Activated naive CD4-positive, alpha-beta T cell treated with anti-CD3 and anti-CD28 coated beads for 36 hours (primary cell): ENCODE measurements around the gene ZNF70. TPM values are rescaled to one million over a fixed set of nuclear protein-coding genes. Genes with fewer than 3 reads are reported as not detected.

Experiments used
- CTCF ChIA-PET: fragments of 350-600 bp; sonication (Branson Sonifier 250); formaldehyde crosslinking; loops from one replicate; lab custom pipeline; 2021; ENCODE audit warnings: antibody characterized with exemption; lab: Charles Lee
- DNase-seq: peaks from one replicate; pipeline ENCODE4 v3.0.0-alpha.2; 2020
- H3K27ac Mint-ChIP-seq: one replicate; pipeline ENCODE4 v1.8.0; 2021; ENCODE audit warnings: mild to moderate bottlenecking, mixed read lengths
- H3K27me3 Mint-ChIP-seq: one replicate; pipeline ENCODE4 v1.8.0; 2021; ENCODE audit warnings: low read depth, mixed read lengths
- H3K36me3 Mint-ChIP-seq: one replicate; pipeline ENCODE4 v1.8.0; 2021; ENCODE audit warnings: low read depth, mixed read lengths
- H3K4me1 Mint-ChIP-seq: one replicate; pipeline ENCODE4 v1.8.0; 2021; ENCODE audit warnings: low read depth, mixed read lengths
- H3K4me3 Mint-ChIP-seq: one replicate; pipeline ENCODE4 v1.8.0; 2021; ENCODE audit warnings: mild to moderate bottlenecking, moderate library complexity, mixed read lengths
- H3K9me3 Mint-ChIP-seq: one replicate; pipeline ENCODE4 v1.8.0; 2021; ENCODE audit warnings: mixed read lengths
- intact Hi-C: fragments of 100-400 bp; cut with micrococcal nuclease; formaldehyde crosslinking; loops from one replicate; pipeline ENCODE4 v1.15.1; 2023
- total RNA-seq, 2 experiments: library from RNA; stranded (reverse); gene quantifications; one replicate each; pipeline ENCODE4 v1.2.3, GENCODE V29; 2021

Gene ZNF70
- under 1 TPM; 0.79 to 0.93 TPM for total RNA-seq

- no peaks in the 10 kb centered on the region for H3K9me3 Mint-ChIP-seq
- no peak within 1 kb of the TSS for H3K27ac Mint-ChIP-seq
- intact Hi-C loops: loop anchor here (2.0 kb wide), 1 partner anchor 34 kb away; no protein-coding TSS in a partner anchor
- peaks cover 2% of the 10 kb centered on the region for H3K36me3 Mint-ChIP-seq
- peak within 1 kb of the TSS; percentile 75 for H3K4me3 Mint-ChIP-seq
- DNase-seq: peak; percentile 81
- peaks cover 11% of the 10 kb centered on the region for H3K4me1 Mint-ChIP-seq
- H3K27me3 Mint-ChIP-seq: no peaks in the 10 kb centered on the region
- CTCF ChIA-PET: interaction anchor here (1.2 kb wide), 1 partner anchor 9 kb away, joined by 4 read pairs; no protein-coding TSS in a partner anchor
Observed at GRCh38 chr22:23750714-23751440, at the start of gene ZNF70. Gene ZNF70, minus strand, starts transcription at chr22:23751112. Its CDS starts 5,972 bp downstream, at chr22:23745140.

- Mint-ChIP-seq H3K9me3 (no peaks in the 10 kb centered on the region), H3K4me3 (no peak overlapping the region), H3K27me3 (no peaks in the 10 kb centered on the region), H3K4me1 (peaks cover 5% of the 10 kb centered on the region), H3K27ac (no peak overlapping the region), H3K36me3 (peaks cover 29% of the 10 kb centered on the region)
- intact Hi-C loops: no loop called here
- DNase-seq: no peak
- CTCF ChIA-PET: no interaction called here
Observed at GRCh38 chr22:23796461-23796860, 45.5 kb upstream of the ZNF70 start.

- peaks cover 20% of the 10 kb centered on the region for H3K4me1 Mint-ChIP-seq
- CTCF ChIA-PET: no interaction called here
- no peak overlapping the region for H3K4me3 Mint-ChIP-seq
- no peak for DNase-seq
- intact Hi-C loops: no loop called here
- no peaks in the 10 kb centered on the region for H3K27me3 Mint-ChIP-seq
- H3K9me3 Mint-ChIP-seq: no peaks in the 10 kb centered on the region
- H3K27ac Mint-ChIP-seq: no peak overlapping the region
- H3K36me3 Mint-ChIP-seq: peaks cover 16% of the 10 kb centered on the region
Observed at GRCh38 chr22:23793326-23793725, 42.4 kb upstream of the ZNF70 start.

GRCh38 chr22:23791738-23792645 lies 41.1 kb upstream of the ZNF70 start:
- no peak for DNase-seq
- intact Hi-C loops: no loop called here
- peaks cover 10% of the 10 kb centered on the region for H3K36me3 Mint-ChIP-seq
- no peaks in the 10 kb centered on the region for H3K9me3 Mint-ChIP-seq
- CTCF ChIA-PET: interaction anchor here (0.8 to 1.1 kb wide), 2 partner anchors 58 to 164 kb away, joined by 3 read pairs; no protein-coding TSS in a partner anchor
- no peak overlapping the region for H3K4me3 Mint-ChIP-seq
- H3K4me1 Mint-ChIP-seq: peaks cover 28% of the 10 kb centered on the region
- H3K27ac Mint-ChIP-seq: no peak overlapping the region
- no peaks in the 10 kb centered on the region for H3K27me3 Mint-ChIP-seq

- Mint-ChIP-seq H3K27me3 (no peaks in the 10 kb centered on the region), H3K4me1 (peaks cover 32% of the 10 kb centered on the region), H3K4me3 (no peak overlapping the region), H3K9me3 (no peaks in the 10 kb centered on the region), H3K27ac (no peak overlapping the region), H3K36me3 (peaks cover 5% of the 10 kb centered on the region)
- no peak for DNase-seq
- intact Hi-C loops: no loop called here
- CTCF ChIA-PET: interaction anchor here (1.1 kb wide), 1 partner anchor 59 kb away, joined by 3 read pairs; no protein-coding TSS in a partner anchor
Observed at GRCh38 chr22:23790819-23791737, 40.2 kb upstream of the ZNF70 start.

- CTCF ChIA-PET: interaction anchor here (0.7 to 1.5 kb wide), 2 partner anchors 21 to 27 kb away, joined by 3 to 6 read pairs; partner anchors contain the start of gene C22orf15
- Mint-ChIP-seq H3K4me3 (no peak overlapping the region), H3K27ac (no peak overlapping the region), H3K27me3 (no peaks in the 10 kb centered on the region), H3K9me3 (no peaks in the 10 kb centered on the region), H3K4me1 (peaks cover 36% of the 10 kb centered on the region), H3K36me3 (peaks cover 5% of the 10 kb centered on the region)
- intact Hi-C loops: no loop called here
- no peak for DNase-seq
Observed at GRCh38 chr22:23789638-23790037, 38.7 kb upstream of the ZNF70 start.

- H3K27ac Mint-ChIP-seq: no peak overlapping the region
Observed at GRCh38 chr22:23789121-23789520, 38.2 kb upstream of the ZNF70 start.

GRCh38 chr22:23787910-23788309 lies 37.0 kb upstream of the ZNF70 start:
- no peak for DNase-seq
- CTCF ChIA-PET: interaction anchor here (0.7 to 3.1 kb wide), 3 partner anchors 17 to 25 kb away, joined by 3 to 19 read pairs (median 6); partner anchors contain the start of genes C22orf15 and CHCHD10
- peak overlapping the region; percentile 73 for H3K27ac Mint-ChIP-seq
- H3K36me3 Mint-ChIP-seq: peaks cover 1% of the 10 kb centered on the region
- no peaks in the 10 kb centered on the region for H3K9me3 Mint-ChIP-seq
- H3K4me3 Mint-ChIP-seq: peak overlapping the region; percentile 89
- no peaks in the 10 kb centered on the region for H3K27me3 Mint-ChIP-seq
- peaks cover 39% of the 10 kb centered on the region for H3K4me1 Mint-ChIP-seq
- intact Hi-C loops: loop anchor here (1.0 to 2.0 kb wide), 5 partner anchors 16 to 767 kb away; partner anchors contain the start of genes CABIN1, GUCD1, MMP11 and SNRPD3

More at GRCh38 chr22:23789121-23789520, 38.2 kb upstream of the ZNF70 start:
- Mint-ChIP-seq H3K4me3 (no peak overlapping the region), H3K4me1 (peaks cover 39% of the 10 kb centered on the region), H3K27me3 (no peaks in the 10 kb centered on the region), H3K9me3 (no peaks in the 10 kb centered on the region), H3K36me3 (peaks cover 5% of the 10 kb centered on the region)
- CTCF ChIA-PET: interaction anchor here (1.5 kb wide), 1 partner anchor 27 kb away, joined by 6 read pairs; the partner anchor contains the start of gene C22orf15
- intact Hi-C loops: no loop called here
- no peak for DNase-seq

GRCh38 chr22:23787600-23787896 lies 36.6 kb upstream of the ZNF70 start:
- H3K4me1 Mint-ChIP-seq: peaks cover 37% of the 10 kb centered on the region
- intact Hi-C loops: loop anchor here (1.0 to 2.0 kb wide), 5 partner anchors 15 to 767 kb away; partner anchors contain the start of genes CABIN1, GUCD1, MMP11 and SNRPD3
- CTCF ChIA-PET: interaction anchor here (0.7 to 3.1 kb wide), 2 partner anchors 18 to 20 kb away, joined by 3 to 19 read pairs; partner anchors contain the start of gene CHCHD10

GRCh38 chr22:23786752-23787599 lies 36.1 kb upstream of the ZNF70 start, which contains the start of gene SMARCB1:
Gene SMARCB1, plus strand, starts transcription at chr22:23786966. Its CDS starts 204 bp downstream, at chr22:23787170.
- H3K4me3 Mint-ChIP-seq: peak within 1 kb of the TSS; percentile 89
- H3K9me3 Mint-ChIP-seq: no peaks in the 10 kb centered on the region
- peaks cover 34% of the 10 kb centered on the region for H3K4me1 Mint-ChIP-seq
- H3K27me3 Mint-ChIP-seq: no peaks in the 10 kb centered on the region
- peak within 1 kb of the TSS; percentile 95 for H3K27ac Mint-ChIP-seq
- peak; percentile 89 for DNase-seq
- CTCF ChIA-PET: interaction anchor here (1.5 to 3.1 kb wide), 2 partner anchors 16 to 19 kb away, joined by 5 to 19 read pairs; partner anchors contain the start of gene CHCHD10
- H3K36me3 Mint-ChIP-seq: no peaks in the 10 kb centered on the region
- intact Hi-C loops: loop anchor here (1.0 to 2.0 kb wide), 6 partner anchors 15 to 768 kb away; partner anchors contain the start of genes CABIN1, DERL3, GUCD1 and MMP11

More at GRCh38 chr22:23787600-23787896, 36.6 kb upstream of the ZNF70 start:
- Mint-ChIP-seq H3K27me3 (no peaks in the 10 kb centered on the region), H3K9me3 (no peaks in the 10 kb centered on the region), H3K36me3 (peaks cover 1% of the 10 kb centered on the region), H3K4me3 (peak overlapping the region; percentile 89), H3K27ac (peak overlapping the region; percentile 73)
- DNase-seq: no peak
